ENCODE data around the gene INO80B. TPM values are rescaled to one million over a fixed set of nuclear protein-coding genes. Genes with fewer than 3 reads are reported as not detected.

INO80B gene
- total RNA-seq, 1 experiment from 2014 or later: 26.5 TPM

DNA sequence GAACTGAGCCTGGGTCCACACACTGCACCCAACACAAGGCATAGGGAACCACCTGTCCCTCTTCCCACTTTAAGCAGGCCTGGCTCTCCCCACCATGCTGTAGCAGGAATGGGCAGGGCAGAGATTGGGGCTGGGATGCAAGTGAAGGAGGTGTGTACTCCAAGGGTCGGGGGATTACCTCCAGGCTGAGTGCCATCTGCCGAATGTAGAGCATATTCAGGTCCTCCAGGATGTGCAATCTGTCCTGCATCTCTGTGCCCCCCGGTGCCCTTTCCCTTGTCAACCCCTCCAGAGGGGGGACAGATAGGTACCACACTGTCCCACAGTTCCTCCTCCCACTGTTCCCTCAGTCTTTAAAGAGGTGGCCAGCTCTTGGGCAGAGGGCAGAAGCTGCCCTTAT lies 15.5 kb upstream of the INO80B start:
- ATAC-seq (no peak), DNase-seq (ENCODE audit: low read depth, low spot score) (no peak)
- in situ Hi-C loops (cut with HindIII; ENCODE audit: low pct_unique_long_range_greater_than_20kb, low sequenced_read_pairs): no loop called here
- H3K4me3 ChIP-seq (ENCODE audit: low read depth in 2 of 2, low read length in 2 of 2): peak overlapping the region; percentile 67 to 93
- ChIA-PET POLR2A (interaction anchor here (1.5 kb wide), 1 partner anchor 18 kb away, joined by 3 read pairs; the partner anchor contains the start of genes C2orf81 and WDR54), CTCF (no interaction called here)
- no TSS peak for BruUV-seq (replicated peaks)
- peak overlapping the region; percentile 90 for H3K27ac ChIP-seq (ENCODE audit: low read length)
- H3K9me3 ChIP-seq (ENCODE audit: control insufficient read depth, insufficient read depth, low read depth, low read length): no peaks in the 10 kb centered on the region
- H3K36me3 ChIP-seq (ENCODE audit: control insufficient read depth, insufficient read depth, low read length): no peaks in the 10 kb centered on the region
- TF ChIP-seq POLR2AphosphoS5 (IDR thresholded peaks at IDR 0.05; ENCODE audit: low read depth, low read length): no peak
- TF ChIP-seq TCF7L2 (IDR thresholded peaks at IDR 0.05; ENCODE audit: low read depth, low read length): no peak
- TF ChIP-seq, protein P1, sequence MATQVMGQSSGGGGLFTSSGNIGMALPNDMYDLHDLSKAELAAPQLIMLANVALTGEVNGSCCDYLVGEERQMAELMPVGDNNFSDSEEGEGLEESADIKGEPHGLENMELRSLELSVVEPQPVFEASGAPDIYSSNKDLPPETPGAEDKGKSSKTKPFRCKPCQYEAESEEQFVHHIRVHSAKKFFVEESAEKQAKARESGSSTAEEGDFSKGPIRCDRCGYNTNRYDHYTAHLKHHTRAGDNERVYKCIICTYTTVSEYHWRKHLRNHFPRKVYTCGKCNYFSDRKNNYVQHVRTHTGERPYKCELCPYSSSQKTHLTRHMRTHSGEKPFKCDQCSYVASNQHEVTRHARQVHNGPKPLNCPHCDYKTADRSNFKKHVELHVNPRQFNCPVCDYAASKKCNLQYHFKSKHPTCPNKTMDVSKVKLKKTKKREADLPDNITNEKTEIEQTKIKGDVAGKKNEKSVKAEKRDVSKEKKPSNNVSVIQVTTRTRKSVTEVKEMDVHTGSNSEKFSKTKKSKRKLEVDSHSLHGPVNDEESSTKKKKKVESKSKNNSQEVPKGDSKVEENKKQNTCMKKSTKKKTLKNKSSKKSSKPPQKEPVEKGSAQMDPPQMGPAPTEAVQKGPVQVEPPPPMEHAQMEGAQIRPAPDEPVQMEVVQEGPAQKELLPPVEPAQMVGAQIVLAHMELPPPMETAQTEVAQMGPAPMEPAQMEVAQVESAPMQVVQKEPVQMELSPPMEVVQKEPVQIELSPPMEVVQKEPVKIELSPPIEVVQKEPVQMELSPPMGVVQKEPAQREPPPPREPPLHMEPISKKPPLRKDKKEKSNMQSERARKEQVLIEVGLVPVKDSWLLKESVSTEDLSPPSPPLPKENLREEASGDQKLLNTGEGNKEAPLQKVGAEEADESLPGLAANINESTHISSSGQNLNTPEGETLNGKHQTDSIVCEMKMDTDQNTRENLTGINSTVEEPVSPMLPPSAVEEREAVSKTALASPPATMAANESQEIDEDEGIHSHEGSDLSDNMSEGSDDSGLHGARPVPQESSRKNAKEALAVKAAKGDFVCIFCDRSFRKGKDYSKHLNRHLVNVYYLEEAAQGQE (IDR thresholded peaks at IDR 0.05; ENCODE audit: insufficient read depth in 1 of 2, low read depth in 2 of 2, low read length in 1 of 2): no peak
- no peak for TF ChIP-seq SIN3A (IDR thresholded peaks at IDR 0.05; ENCODE audit: borderline replicate concordance, insufficient read depth, low read depth, low read length)
- TF ChIP-seq, protein P2, sequence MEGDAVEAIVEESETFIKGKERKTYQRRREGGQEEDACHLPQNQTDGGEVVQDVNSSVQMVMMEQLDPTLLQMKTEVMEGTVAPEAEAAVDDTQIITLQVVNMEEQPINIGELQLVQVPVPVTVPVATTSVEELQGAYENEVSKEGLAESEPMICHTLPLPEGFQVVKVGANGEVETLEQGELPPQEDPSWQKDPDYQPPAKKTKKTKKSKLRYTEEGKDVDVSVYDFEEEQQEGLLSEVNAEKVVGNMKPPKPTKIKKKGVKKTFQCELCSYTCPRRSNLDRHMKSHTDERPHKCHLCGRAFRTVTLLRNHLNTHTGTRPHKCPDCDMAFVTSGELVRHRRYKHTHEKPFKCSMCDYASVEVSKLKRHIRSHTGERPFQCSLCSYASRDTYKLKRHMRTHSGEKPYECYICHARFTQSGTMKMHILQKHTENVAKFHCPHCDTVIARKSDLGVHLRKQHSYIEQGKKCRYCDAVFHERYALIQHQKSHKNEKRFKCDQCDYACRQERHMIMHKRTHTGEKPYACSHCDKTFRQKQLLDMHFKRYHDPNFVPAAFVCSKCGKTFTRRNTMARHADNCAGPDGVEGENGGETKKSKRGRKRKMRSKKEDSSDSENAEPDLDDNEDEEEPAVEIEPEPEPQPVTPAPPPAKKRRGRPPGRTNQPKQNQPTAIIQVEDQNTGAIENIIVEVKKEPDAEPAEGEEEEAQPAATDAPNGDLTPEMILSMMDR (IDR thresholded peaks at IDR 0.05): no peak
- peaks cover 10% of the 10 kb centered on the region for H3K4me1 ChIP-seq (ENCODE audit: control insufficient read depth, insufficient read depth, low read length)
- intact Hi-C loops (cut with micrococcal nuclease; ENCODE audit: unreplicated experiment): no loop called here
- no peaks in the 10 kb centered on the region for H3K27me3 ChIP-seq (ENCODE audit: control insufficient read depth, insufficient read depth, low read length)

- peak overlapping the region; percentile 67 to 93 for H3K4me3 ChIP-seq (ENCODE audit: low read depth in 2 of 2, low read length in 2 of 2)
- in situ Hi-C loops (cut with HindIII; ENCODE audit: low pct_unique_long_range_greater_than_20kb, low sequenced_read_pairs) (no loop called here), intact Hi-C loops (cut with micrococcal nuclease; ENCODE audit: unreplicated experiment) (no loop called here)
- H3K27me3 ChIP-seq (ENCODE audit: control insufficient read depth, insufficient read depth, low read length): peaks cover 1% of the 10 kb centered on the region; the same call in 1 of the 2 replicates
- ChIA-PET CTCF (no interaction called here), POLR2A (interaction anchor here (0.6 to 1.5 kb wide), 2 partner anchors 18 to 19 kb away, joined by 3 to 4 read pairs; partner anchors contain the start of genes C2orf81 and WDR54)
- peaks cover 10% of the 10 kb centered on the region for H3K4me1 ChIP-seq (ENCODE audit: control insufficient read depth, insufficient read depth, low read length)
- ATAC-seq (no peak), DNase-seq (ENCODE audit: low read depth, low spot score) (no peak)
- no TSS peak for BruUV-seq (replicated peaks)
- TF ChIP-seq, protein P1 (IDR thresholded peaks at IDR 0.05; ENCODE audit: insufficient read depth in 1 of 2, low read depth in 2 of 2, low read length in 1 of 2): no peak
- TF ChIP-seq TCF7L2 (IDR thresholded peaks at IDR 0.05; ENCODE audit: low read depth, low read length) (no peak), POLR2AphosphoS5 (IDR thresholded peaks at IDR 0.05; ENCODE audit: low read depth, low read length) (no peak), SIN3A (IDR thresholded peaks at IDR 0.05; ENCODE audit: borderline replicate concordance, insufficient read depth, low read depth, low read length) (no peak)
- TF ChIP-seq, protein P2 (IDR thresholded peaks at IDR 0.05): no peak
- peak overlapping the region; percentile 90 for H3K27ac ChIP-seq (ENCODE audit: low read length)
- no peaks in the 10 kb centered on the region for H3K36me3 ChIP-seq (ENCODE audit: control insufficient read depth, insufficient read depth, low read length)
- H3K9me3 ChIP-seq (ENCODE audit: control insufficient read depth, insufficient read depth, low read depth, low read length): no peaks in the 10 kb centered on the region
Measured at GRCh38 chr2:74439803-74440377, 15.0 kb upstream of the INO80B start.
